Activated naive CD8-positive, alpha-beta T cell treated with anti-CD3 and anti-CD28 coated beads, Interleukin-2, amount 50 U/mL, for 16 hours (primary cell): ENCODE data around the gene ABI1.
"Not testable (repeated sequence)": the region's sequence is repeated elsewhere in the genome, so short reads cannot be mapped to it uniquely, and the experiment has no call there.

ENCODE experiments used
- DNase-seq: peaks from one replicate; pipeline ENCODE4 v3.0.0-alpha.2; 2020; ENCODE audit warnings: low read depth, low spot score

ABI1 gene

DNA sequence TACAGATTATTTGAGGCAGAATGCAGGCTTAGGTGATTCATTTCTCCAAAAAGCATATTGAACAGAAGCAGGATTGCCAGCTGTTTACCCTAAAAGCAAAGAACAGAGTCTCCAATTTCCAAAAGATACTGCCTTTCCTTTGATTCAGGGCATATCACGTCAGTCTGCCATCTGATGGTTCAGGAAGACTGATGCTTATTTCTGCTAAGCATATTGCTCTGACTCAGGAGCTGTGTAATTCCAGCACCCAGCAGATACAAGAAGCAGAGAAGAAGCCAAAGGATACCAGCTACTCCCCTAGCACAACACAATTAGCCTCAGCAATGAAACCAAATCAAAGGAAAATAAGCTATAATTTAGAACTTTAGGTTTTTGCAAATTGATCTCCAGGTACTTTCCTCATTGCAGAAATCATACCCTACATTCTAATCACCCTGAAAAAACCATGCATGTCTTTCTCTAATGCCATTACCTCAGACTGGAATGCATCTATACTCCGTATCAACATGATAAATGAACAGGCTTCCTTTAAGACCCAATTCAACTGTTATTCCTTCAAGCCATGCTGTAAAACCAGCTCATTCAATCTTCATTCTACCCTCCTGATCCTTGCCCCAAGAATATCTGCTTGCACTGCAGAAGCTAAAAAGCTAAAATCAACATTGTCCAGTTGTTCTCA, 55.1 kb downstream of the ABI1 start:
- no peak for DNase-seq

DNA sequence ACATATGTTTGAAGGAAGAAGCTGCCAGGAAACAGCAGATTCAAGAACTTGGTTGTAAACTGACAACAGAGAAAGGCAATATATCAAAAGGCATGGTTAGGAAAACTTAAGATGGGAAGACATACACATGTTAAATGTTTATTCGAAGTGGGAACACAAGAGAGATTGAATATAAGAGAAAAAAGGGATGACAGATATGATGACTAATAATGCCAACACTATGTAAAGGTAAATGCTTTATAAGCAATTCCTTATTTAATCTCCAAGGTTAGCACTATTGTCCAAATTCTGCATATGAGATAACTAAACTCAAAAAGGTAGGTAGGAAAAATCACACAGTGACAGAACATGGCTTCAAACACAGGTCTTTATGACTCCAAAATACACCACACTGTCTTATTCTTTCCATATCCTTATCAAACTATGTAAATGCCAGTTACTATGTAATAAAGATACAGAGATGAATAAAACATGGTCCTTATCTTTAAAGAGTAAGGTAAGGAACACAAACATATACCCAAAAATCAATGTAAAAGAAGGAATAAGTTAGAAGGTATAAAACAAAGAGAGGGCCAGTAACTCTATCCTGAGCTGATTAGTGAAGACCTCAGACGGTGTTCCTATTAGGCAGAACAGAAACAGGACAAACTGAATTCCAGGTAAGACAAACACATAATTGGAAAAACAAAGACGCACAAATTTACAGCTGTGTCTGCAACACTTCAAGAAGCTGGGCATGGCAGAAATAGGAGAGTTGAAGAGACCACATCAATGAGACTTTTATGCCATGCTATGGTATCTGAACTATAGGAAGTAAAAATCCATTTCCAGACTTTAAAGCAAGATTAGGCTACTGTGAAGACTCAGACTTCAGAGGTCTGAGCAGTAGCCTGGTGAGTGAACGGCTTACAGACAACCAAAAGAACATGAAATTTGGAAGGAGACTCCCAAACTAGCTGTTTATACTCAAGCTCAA, 56.1 kb downstream of the ABI1 start:
- DNase-seq: no peak

GRCh38 chr10:26803849-26804248, 56.9 kb downstream of the ABI1 start:
- no peak for DNase-seq

GRCh38 chr10:26802527-26802926, 58.2 kb downstream of the ABI1 start:
- no peak for DNase-seq

- DNase-seq: no peak
Observed at GRCh38 chr10:26801831-26802230, 58.9 kb downstream of the ABI1 start.

DNA sequence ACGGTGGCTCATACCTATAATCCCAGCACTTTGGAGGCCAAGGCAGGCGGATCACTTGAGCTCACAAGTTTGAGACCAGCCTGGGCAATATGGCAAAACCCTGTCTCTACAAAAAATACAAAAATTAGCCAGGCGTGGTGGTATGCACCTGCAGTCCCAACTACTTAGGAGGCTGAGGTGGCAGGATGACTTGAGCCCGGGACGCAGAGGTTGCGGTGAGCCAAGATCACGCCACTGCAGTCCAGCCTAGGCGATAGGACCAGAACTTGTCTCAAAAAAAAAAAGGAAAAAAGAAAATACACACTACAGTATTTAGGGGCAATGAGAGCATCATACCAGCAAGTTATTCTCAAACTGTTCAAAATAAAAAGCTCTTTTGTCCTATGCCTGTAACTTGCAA, 59.5 kb downstream of the ABI1 start:
- no peak for DNase-seq

DNA sequence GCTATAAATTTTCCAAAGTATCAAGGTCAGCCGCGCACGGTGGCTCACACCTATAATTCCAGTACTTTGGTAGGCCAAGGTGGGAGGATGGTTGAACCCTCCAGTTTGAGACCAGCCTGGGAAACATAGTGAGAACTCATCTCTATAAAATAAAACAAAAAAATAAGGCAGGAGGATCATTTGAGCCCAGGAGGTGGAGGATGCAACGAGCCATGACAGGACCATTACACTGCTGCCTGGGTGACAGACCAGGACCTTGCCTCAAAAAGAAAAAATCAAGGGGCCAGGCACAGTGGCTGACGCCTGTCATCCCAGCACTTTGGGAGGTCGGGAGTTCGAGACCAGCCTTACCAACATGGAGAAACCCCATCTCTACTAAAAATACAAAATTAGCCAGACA, 60.3 kb downstream of the ABI1 start:
- DNase-seq: no peak

DNA sequence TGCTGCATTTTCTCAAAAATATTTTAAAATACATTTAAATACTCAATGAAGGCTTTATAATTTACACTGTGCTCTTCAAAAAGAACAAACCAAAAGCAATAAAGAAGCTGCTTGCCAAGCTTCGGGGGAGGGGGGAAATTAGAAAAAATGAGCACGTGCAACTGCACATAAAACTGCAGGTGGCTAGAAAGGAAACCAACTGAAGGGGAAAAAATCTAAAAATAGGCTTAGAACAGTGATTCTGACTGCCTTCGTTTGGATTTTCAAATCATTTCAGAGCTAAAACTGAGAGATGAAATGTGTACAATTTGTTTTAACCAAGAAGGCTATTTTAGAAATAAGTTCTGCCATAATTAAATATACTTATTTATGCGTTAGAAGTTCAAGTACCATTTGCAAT, 61.4 kb downstream of the ABI1 start:
- peak; percentile 6 for DNase-seq

- DNase-seq: no peak
Observed at GRCh38 chr10:26798298-26798697, 62.5 kb downstream of the ABI1 start.

GRCh38 chr10:26797340-26797739, 63.4 kb downstream of the ABI1 start:
- DNase-seq: no peak

- DNase-seq: no peak
Observed at GRCh38 chr10:26792758-26793495, 67.8 kb downstream of the ABI1 start.

GRCh38 chr10:26790221-26790995, 70.3 kb downstream of the ABI1 start:
- no peak for DNase-seq

GRCh38 chr10:26789779-26790178, 71.0 kb downstream of the ABI1 start:
- DNase-seq: not testable (repeated sequence)

- no peak for DNase-seq
Observed at GRCh38 chr10:26787362-26787761, 73.4 kb downstream of the ABI1 start.

GRCh38 chr10:26781797-26782196, 79.0 kb downstream of the ABI1 start:
- no peak for DNase-seq

DNA sequence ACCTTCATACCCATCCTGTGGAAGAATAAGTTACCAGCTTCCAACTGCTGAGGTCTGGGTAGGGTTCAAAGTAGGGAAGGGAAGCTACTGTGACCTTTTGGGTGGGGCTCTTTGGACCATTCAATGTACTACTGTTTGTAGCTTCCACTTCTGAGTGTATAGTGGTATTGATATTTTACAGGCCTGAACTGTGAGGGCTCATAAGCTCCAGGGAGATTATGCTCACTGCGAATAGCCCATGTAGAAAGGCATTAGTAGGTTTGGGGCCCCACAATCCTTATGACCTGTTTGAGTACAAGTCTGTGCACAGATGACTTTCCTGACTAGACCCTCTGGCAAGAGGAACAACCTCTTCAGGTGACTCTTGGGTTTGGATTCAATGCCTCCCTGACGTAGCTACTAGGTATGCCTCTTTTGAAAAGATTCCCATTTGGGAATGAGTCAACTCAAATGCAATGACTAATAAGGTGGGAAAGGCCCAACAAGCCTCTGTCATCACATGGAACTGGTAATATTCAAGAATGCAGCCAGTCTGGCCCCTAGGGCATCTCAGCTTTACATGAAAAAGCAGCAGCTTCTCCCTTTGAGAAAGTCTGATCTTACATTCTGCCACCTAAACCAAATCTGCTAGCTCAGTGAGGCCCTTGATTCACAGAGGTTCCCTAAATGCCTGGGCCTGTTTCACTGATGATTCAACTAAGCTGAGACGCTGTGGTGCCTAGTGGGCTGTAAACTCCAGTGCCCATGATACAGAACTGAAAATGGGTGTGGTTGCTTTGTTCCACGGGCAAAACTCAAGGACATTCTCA, 79.8 kb downstream of the ABI1 start:
- DNase-seq: no peak

DNA sequence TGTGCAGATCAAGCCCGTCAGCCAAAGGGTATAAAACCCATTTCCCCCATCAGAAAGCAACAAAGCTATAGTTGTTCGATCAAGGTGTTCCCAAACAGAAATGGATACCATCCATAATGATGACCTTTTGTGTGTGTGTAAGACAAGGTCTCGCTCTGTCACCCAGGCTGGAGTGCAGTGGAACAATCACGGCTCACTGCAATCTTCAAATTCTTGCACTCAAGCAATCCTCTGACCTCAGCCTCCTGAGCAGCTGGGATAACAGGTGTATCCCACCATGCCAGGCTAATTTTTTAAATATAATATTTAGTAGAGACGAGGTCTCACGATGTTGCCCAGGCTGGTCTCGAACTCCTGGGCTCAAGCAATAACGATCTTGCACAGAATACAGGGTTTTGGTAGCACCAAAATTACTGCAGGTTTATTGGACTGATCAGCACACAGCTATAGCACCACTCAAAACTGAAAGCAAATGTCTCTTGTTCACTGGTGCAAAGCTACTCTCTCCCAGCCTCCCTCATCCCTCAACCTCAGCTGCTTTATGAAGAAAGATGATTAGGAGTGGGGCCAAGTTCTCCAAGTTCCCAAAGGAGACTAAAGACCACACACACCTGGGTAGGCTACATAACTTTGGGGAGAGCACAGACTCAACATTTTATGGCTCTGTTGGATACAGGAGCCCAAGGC, 80.5 kb downstream of the ABI1 start:
- DNase-seq: no peak

DNA sequence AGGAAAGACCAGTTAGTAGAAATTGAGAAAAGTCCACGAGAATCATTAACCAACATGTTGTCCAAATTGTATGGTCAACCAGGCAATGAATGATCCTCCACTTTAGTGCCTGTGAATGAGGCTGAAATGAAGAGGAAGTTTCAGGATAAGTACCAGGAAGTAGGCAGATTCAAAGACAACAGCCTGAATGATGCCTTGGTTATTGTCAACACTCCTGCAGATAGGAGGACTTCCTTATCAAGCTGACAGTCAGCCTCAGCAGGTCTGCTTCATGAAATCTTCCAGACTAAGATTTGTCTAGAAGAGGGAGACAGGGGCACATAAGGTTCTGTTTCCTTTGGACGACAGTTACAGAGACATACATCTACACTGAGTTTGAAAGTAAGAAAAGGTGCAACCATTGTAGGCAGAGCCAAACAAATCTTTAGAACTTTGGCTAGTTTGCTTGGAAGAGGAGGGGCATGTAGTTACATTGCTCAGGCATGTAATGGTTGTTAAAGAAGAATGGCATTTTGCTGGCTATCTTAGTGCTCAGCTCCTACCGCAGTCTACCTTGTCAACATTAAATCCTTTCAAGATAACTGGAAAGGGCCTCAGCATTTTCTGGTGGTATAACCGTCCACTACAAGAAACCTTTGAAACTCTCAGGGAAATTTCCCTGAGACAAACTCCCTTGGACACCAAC, 81.4 kb downstream of the ABI1 start:
- DNase-seq: no peak

GRCh38 chr10:26777686-26778085, 83.1 kb downstream of the ABI1 start:
- no peak for DNase-seq
